Esophagus muscularis mucosa (tissue), 4 donors: ENCODE results near the gene MMP24. TPM values are rescaled to one million over a fixed set of nuclear protein-coding genes. Genes with fewer than 3 reads are reported as not detected.

Experiments
- DNase-seq: peaks from one replicate; pipeline ENCODE4 v3.0.0-alpha.2; 2017; ENCODE audit errors: extremely low spot score
- H3K27ac ChIP-seq, 4 donors: fragments of 200-600 bp; sonication (generic); replicated peaks in 1 of 4; 1 replicate in 3 of 4; 2 replicates in 1 of 4; pipeline ENCODE4 v1.5.1; 2016 to 2019; ENCODE audit warnings: mild to moderate bottlenecking in 1 of 4
- H3K27me3 ChIP-seq, 4 donors: fragments of 200-600 bp; sonication (generic); one replicate each; pipeline versions ENCODE4 v1.5.1 to v1.6.0; 2016 to 2019
- H3K36me3 ChIP-seq, 4 donors: fragments of 200-600 bp; sonication (generic); one replicate each; pipeline ENCODE4 v1.5.1; 2016 to 2019
- H3K4me1 ChIP-seq, 4 donors: fragments of 200-600 bp; sonication (generic); one replicate each; pipeline ENCODE4 v1.5.1; 2016 to 2019
- H3K4me3 ChIP-seq, 4 donors: fragments of 200-600 bp; sonication (generic); 1 replicate in 2 of 4; 2 replicates in 2 of 4; pipeline ENCODE4 v1.5.1; 2016 to 2019; ENCODE audit warnings: mild to moderate bottlenecking in 4 of 4, moderate library complexity in 1 of 4
- H3K9me3 ChIP-seq, 4 donors: fragments of 200-600 bp; sonication (generic); 1 replicate in 3 of 4; 2 replicates in 1 of 4; pipeline ENCODE4 v1.5.1; 2016 to 2019
- CTCF ChIP-seq, 3 experiments: fragments of 200-600 bp in 2 of 3; fragments of 450-650 bp in 1 of 3; sonication (generic) in 2 of 3; IDR thresholded peaks; one replicate each; pipeline ENCODE4 v1.5.1; 2017 to 2019; ENCODE audit warnings: antibody characterized with exemption in 3 of 3, mild to moderate bottlenecking in 2 of 3, moderate library complexity in 1 of 3
- EP300 ChIP-seq: sonication (generic); formaldehyde crosslinking; IDR thresholded peaks from one replicate; pipeline ENCODE4 v1.6.1; 2017; ENCODE audit warnings: antibody characterized with exemption
- POLR2A ChIP-seq: fragments of 450-650 bp; IDR thresholded peaks from one replicate; pipeline ENCODE4 v1.6.1; 2017; ENCODE audit warnings: antibody characterized with exemption, moderate library complexity, mild to moderate bottlenecking, low read depth
- POLR2AphosphoS5 ChIP-seq, 2 donors: sonication (generic); formaldehyde crosslinking; IDR thresholded peaks; one replicate each; pipeline ENCODE4 v1.6.1; 2017; ENCODE audit warnings: antibody characterized with exemption in 2 of 2
- WGBS: methylation state at CpG from one replicate; pipeline ENCODE4 v1.1.5; 2018; 5-methylcytosine and 5-hydroxymethylcytosine counted together
- intact Hi-C: fragments of 100-400 bp; cut with DNase I; formaldehyde crosslinking; loops from one replicate; pipeline ENCODE4 v1.15.1; 2023
- total RNA-seq, 4 donors: library from RNA; depleted of rRNA; stranded (reverse); fragments of >200 nt; gene quantifications; one replicate each; pipeline versions ENCODE4 v1.1.0 to v1.2.1, GENCODE V29; 2016

Gene MMP24
- total RNA-seq, 4 donors from 2014 or later, result 0.83 to 4.0 (median 2.0) TPM

GRCh38 chr20:35293303-35294292 lies 67.1 kb downstream of the MMP24 start:
- intact Hi-C loops, result no loop called here
- 94% methylated on average over 19 of the region's 19 CpGs for WGBS
- no peaks in the 10 kb centered on the region for H3K9me3 ChIP-seq
- H3K27ac ChIP-seq, result no peak overlapping the region
- no peaks in the 10 kb centered on the region for H3K4me1 ChIP-seq
- peaks cover 0 to 50% (median 0%) of the 10 kb centered on the region in 4 donors for H3K27me3 ChIP-seq
- DNase-seq, result no peak
- TF ChIP-seq EP300 (no peak), POLR2A (no peak), CTCF (IDR thresholded peaks at IDR 0.05) (no peak), POLR2AphosphoS5 (IDR thresholded peaks at IDR 0.05) (no peak)
- H3K4me3 ChIP-seq, result no peak overlapping the region
- no peaks in the 10 kb centered on the region for H3K36me3 ChIP-seq

- Histone ChIP-seq H3K4me3 (no peak overlapping the region), H3K36me3 (no peaks in the 10 kb centered on the region), H3K4me1 (no peaks in the 10 kb centered on the region), H3K27me3 (peaks cover 0 to 50% (median 0%) of the 10 kb centered on the region in 4 donors), H3K27ac (no peak overlapping the region), H3K9me3 (no peaks in the 10 kb centered on the region)
- no peak for DNase-seq
- WGBS, result 66% methylated on average over 5 of the region's 5 CpGs
- TF ChIP-seq POLR2AphosphoS5 (IDR thresholded peaks at IDR 0.05) (no peak), POLR2A (no peak), CTCF (IDR thresholded peaks at IDR 0.05) (no peak), EP300 (no peak)
- intact Hi-C loops, result no loop called here
Measured at GRCh38 chr20:35294293-35294685, 67.8 kb downstream of the MMP24 start.

DNA sequence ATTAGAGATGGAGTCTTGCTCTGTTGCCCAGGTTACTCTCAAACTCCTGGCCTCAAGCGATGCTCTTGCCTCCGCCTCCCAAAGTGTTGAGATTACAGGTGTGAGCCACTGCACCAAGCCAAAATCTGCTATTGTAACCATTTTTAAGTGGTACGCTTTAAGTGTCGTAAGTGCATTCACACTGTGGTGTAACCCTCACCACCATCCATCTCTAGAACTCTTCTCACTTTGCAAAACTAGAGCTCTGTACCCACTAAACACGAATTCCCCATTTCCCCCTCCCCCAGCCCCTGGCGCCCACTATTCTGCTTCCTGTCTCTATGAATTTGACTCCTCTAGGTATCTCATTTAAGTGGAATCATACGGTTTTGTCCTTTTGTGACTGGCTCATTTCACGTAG lies 68.6 kb downstream of the MMP24 start:
- intact Hi-C loops, result no loop called here
- Histone ChIP-seq H3K36me3 (no peaks in the 10 kb centered on the region), H3K27ac (no peak overlapping the region), H3K27me3 (peaks cover 0 to 50% (median 0%) of the 10 kb centered on the region in 4 donors), H3K4me3 (no peak overlapping the region), H3K4me1 (no peaks in the 10 kb centered on the region), H3K9me3 (no peaks in the 10 kb centered on the region)
- no peak for DNase-seq
- 81% methylated on average over 8 of the region's 8 CpGs for WGBS
- TF ChIP-seq POLR2A (no peak), POLR2AphosphoS5 (IDR thresholded peaks at IDR 0.05) (no peak), CTCF (IDR thresholded peaks at IDR 0.05) (no peak), EP300 (no peak)

DNA sequence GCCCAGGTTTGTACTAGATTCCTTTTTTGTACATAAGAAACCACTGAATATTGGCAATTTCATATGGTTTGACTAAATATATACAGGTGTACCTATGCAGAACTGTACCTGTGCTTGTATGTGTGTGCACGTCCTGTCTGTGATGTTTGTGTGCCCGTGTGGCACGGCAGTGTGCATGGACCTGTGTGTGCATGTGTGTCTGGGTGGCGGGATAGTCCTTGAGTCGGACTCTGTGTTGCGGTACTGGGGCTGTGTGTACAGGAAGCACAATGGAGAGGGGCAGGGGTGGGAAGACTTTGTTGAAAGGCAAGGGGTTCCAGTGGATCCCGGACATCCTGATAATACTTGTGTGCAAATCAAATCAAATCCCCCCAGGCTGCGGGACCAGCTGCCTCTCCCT lies 69.2 kb downstream of the MMP24 start:
- Histone ChIP-seq H3K4me1 (no peaks in the 10 kb centered on the region), H3K36me3 (no peaks in the 10 kb centered on the region), H3K27me3 (peaks cover 0 to 50% (median 0%) of the 10 kb centered on the region in 4 donors), H3K4me3 (no peak overlapping the region), H3K27ac (no peak overlapping the region), H3K9me3 (no peaks in the 10 kb centered on the region)
- DNase-seq, result no peak
- intact Hi-C loops, result no loop called here
- WGBS, result 78% methylated on average over 8 of the region's 8 CpGs
- no peak for TF ChIP-seq EP300
- no peak for TF ChIP-seq POLR2A
- no peak for TF ChIP-seq POLR2AphosphoS5 (IDR thresholded peaks at IDR 0.05)
- TF ChIP-seq CTCF (IDR thresholded peaks at IDR 0.05), result no peak
